CD4-positive, alpha-beta T cell (primary cell): ENCODE measurements around the gene KHDC1. TPM values are rescaled to one million over a fixed set of nuclear protein-coding genes. Genes with fewer than 3 reads are reported as not detected.

Experiments used
- ATAC-seq: fragments of 200-7000 bp; cut with Tn5 transposase; one replicate; pipeline ENCODE4 v1.10.0; 2022; ENCODE audit warnings: mild to moderate bottlenecking; ENCODE audit not compliant: poor library complexity
- CTCF ChIA-PET: fragments of 350-600 bp; sonication (Branson Sonifier 250); formaldehyde crosslinking; loops from one replicate; lab custom pipeline; 2021; ENCODE audit warnings: antibody characterized with exemption, inconsistent platforms; lab: Charles Lee
- POLR2A ChIA-PET: fragments of 350-600 bp; sonication (Branson Sonifier 250); formaldehyde crosslinking; loops from one replicate; lab custom pipeline; 2021; ENCODE audit warnings: antibody characterized with exemption, inconsistent platforms; lab: Charles Lee
- DNase-seq, 14 experiments: peaks; one replicate each; pipeline ENCODE4 v3.0.0-alpha.2; 2013 to 2020; ENCODE audit warnings: mixed read lengths in 2 of 14
- H3K27ac ChIP-seq, 2 donors: one replicate each; pipeline versions ENCODE4 v1.5.1 to v1.7.0; 2013; ENCODE audit warnings: low read length in 2 of 2, low read depth in 1 of 2, mild to moderate bottlenecking in 1 of 2
- H3K27me3 ChIP-seq, 2 experiments: 1 replicate in 1 of 2; 2 replicates in 1 of 2; pipeline versions ENCODE4 v1.6.1 to v1.7.0; 2013; ENCODE audit warnings: low read length in 2 of 2, control low read depth in 1 of 2, mild to moderate bottlenecking in 1 of 2, moderate library complexity in 1 of 2; ENCODE audit not compliant: insufficient read depth in 2 of 2, control insufficient read depth in 1 of 2
- H3K36me3 ChIP-seq: one replicate; pipeline ENCODE4 v1.6.1; 2013; ENCODE audit warnings: low read length, control low read depth; ENCODE audit not compliant: insufficient read depth
- H3K4me1 ChIP-seq: one replicate; pipeline ENCODE4 v1.6.1; 2013; ENCODE audit warnings: low read length, control low read depth; ENCODE audit not compliant: insufficient read depth
- H3K4me3 ChIP-seq: one replicate; pipeline ENCODE4 v1.5.1; 2013; ENCODE audit warnings: mild to moderate bottlenecking, low read length, moderate library complexity
- H3K9me3 ChIP-seq, 2 experiments: 1 replicate in 1 of 2; 2 replicates in 1 of 2; pipeline versions ENCODE4 v1.6.1 to v1.7.0; 2013; ENCODE audit warnings: low read length in 2 of 2, mild to moderate bottlenecking in 2 of 2, control low read depth in 1 of 2, moderate library complexity in 1 of 2; ENCODE audit not compliant: control insufficient read depth in 1 of 2, insufficient read depth in 1 of 2
- H3K27ac Mint-ChIP-seq: one replicate; pipeline ENCODE4 v1.8.0; 2020; ENCODE audit warnings: mixed read lengths
- H3K27me3 Mint-ChIP-seq: one replicate; pipeline ENCODE4 v1.8.0; 2021; ENCODE audit warnings: mixed read lengths
- H3K36me3 Mint-ChIP-seq: one replicate; pipeline ENCODE4 v1.8.0; 2021; ENCODE audit warnings: low read depth, mixed read lengths
- H3K4me1 Mint-ChIP-seq: one replicate; pipeline ENCODE4 v1.8.0; 2021; ENCODE audit warnings: low read depth, mixed read lengths
- H3K4me3 Mint-ChIP-seq: one replicate; pipeline ENCODE4 v1.8.0; 2020; ENCODE audit warnings: mild to moderate bottlenecking, mixed read lengths
- H3K9me3 Mint-ChIP-seq: one replicate; pipeline ENCODE4 v1.8.0; 2020; ENCODE audit warnings: mixed read lengths
- CTCF ChIP-seq: fragments of 200-600 bp; IDR thresholded peaks from one replicate; pipeline ENCODE4 v1.8.0; 2022; ENCODE audit warnings: antibody characterized with exemption, mild to moderate bottlenecking
- intact Hi-C, 2 experiments: fragments of 100-400 bp; cut with DNase I in 1 of 2; cut with micrococcal nuclease in 1 of 2; formaldehyde crosslinking; loops; one replicate each; pipeline versions ENCODE4 v1.15.1 to v1.9.0; 2023 to 2025; cut with DNase I, micrococcal nuclease
- total RNA-seq, 174 experiments: library from RNA in 2 of 174; stranded (reverse) in 2 of 174; gene quantifications; one replicate each; pipeline ENCODE4 v1.2.3 and lab custom pipeline; 2021 to 2026

KHDC1 gene
- total RNA-seq, 2 experiments from 2014 or later, result 0.71 to 1.2 TPM

- Histone ChIP-seq H3K27ac (no peak overlapping the region), H3K27me3 (no peaks in the 10 kb centered on the region), H3K9me3 (peaks cover 0 to 5% of the 10 kb centered on the region in 2 experiments), H3K4me3 (no peak overlapping the region), H3K36me3 (no peaks in the 10 kb centered on the region), H3K4me1 (no peaks in the 10 kb centered on the region)
- H3K36me3 Mint-ChIP-seq, result no peaks in the 10 kb centered on the region
- POLR2A ChIA-PET, result no interaction called here
- no peaks in the 10 kb centered on the region for H3K4me1 Mint-ChIP-seq
- DNase-seq (no peak), ATAC-seq (no peak)
- TF ChIP-seq CTCF, result no peak
- no peak overlapping the region for H3K4me3 Mint-ChIP-seq
- intact Hi-C loops, result no loop called here
- no peak overlapping the region for H3K27ac Mint-ChIP-seq
- peaks cover 6% of the 10 kb centered on the region for H3K27me3 Mint-ChIP-seq
- CTCF ChIA-PET, result no interaction called here
- peaks cover 2% of the 10 kb centered on the region for H3K9me3 Mint-ChIP-seq
Observed at GRCh38 chr6:73299151-73299971, 36.4 kb upstream of the KHDC1 start.

GRCh38 chr6:73293331-73293730, 30.3 kb upstream of the KHDC1 start:
- CTCF ChIA-PET, result no interaction called here
- no peaks in the 10 kb centered on the region for H3K36me3 ChIP-seq
- H3K27ac Mint-ChIP-seq, result no peak overlapping the region

GRCh38 chr6:73290435-73290834, 27.4 kb upstream of the KHDC1 start:
- Histone ChIP-seq H3K4me1 (no peaks in the 10 kb centered on the region), H3K27ac (no peak overlapping the region), H3K9me3 (peaks cover 0 to 3% of the 10 kb centered on the region in 2 experiments), H3K36me3 (no peaks in the 10 kb centered on the region), H3K27me3 (no peaks in the 10 kb centered on the region), H3K4me3 (no peak overlapping the region)
- ChIA-PET POLR2A (no interaction called here), CTCF (no interaction called here)
- intact Hi-C loops, result no loop called here
- no peaks in the 10 kb centered on the region for H3K27me3 Mint-ChIP-seq
- no peaks in the 10 kb centered on the region for H3K36me3 Mint-ChIP-seq
- peaks cover 2% of the 10 kb centered on the region for H3K9me3 Mint-ChIP-seq
- no peak overlapping the region for H3K4me3 Mint-ChIP-seq
- no peak for DNase-seq
- H3K27ac Mint-ChIP-seq, result no peak overlapping the region
- TF ChIP-seq CTCF, result no peak
- no peak for ATAC-seq
- no peaks in the 10 kb centered on the region for H3K4me1 Mint-ChIP-seq

More at GRCh38 chr6:73293331-73293730, 30.3 kb upstream of the KHDC1 start:
- H3K4me1 Mint-ChIP-seq, result no peaks in the 10 kb centered on the region
- DNase-seq (no peak), ATAC-seq (no peak)
- POLR2A ChIA-PET, result no interaction called here
- H3K4me3 ChIP-seq, result no peak overlapping the region
- no peaks in the 10 kb centered on the region for H3K4me1 ChIP-seq
- no peak overlapping the region for H3K27ac ChIP-seq
- no peak for TF ChIP-seq CTCF
- intact Hi-C loops, result no loop called here
- no peaks in the 10 kb centered on the region for H3K27me3 Mint-ChIP-seq
- H3K4me3 Mint-ChIP-seq, result no peak overlapping the region
- H3K36me3 Mint-ChIP-seq, result no peaks in the 10 kb centered on the region
- no peaks in the 10 kb centered on the region for H3K27me3 ChIP-seq
- peaks cover 0 to 5% of the 10 kb centered on the region in 2 experiments for H3K9me3 ChIP-seq
- H3K9me3 Mint-ChIP-seq, result peaks cover 2% of the 10 kb centered on the region
